ENCODE measurements around the gene MRPS23. TPM values are rescaled to one million over a fixed set of nuclear protein-coding genes. Genes with fewer than 3 reads are reported as not detected.

Gene MRPS23
- total and polyA plus RNA-seq, 2 of the 8 experiments (the other 6 are each of a cell fraction or from before 2014, with no cell fraction given), result 38.6 to 60.4 TPM

DNA sequence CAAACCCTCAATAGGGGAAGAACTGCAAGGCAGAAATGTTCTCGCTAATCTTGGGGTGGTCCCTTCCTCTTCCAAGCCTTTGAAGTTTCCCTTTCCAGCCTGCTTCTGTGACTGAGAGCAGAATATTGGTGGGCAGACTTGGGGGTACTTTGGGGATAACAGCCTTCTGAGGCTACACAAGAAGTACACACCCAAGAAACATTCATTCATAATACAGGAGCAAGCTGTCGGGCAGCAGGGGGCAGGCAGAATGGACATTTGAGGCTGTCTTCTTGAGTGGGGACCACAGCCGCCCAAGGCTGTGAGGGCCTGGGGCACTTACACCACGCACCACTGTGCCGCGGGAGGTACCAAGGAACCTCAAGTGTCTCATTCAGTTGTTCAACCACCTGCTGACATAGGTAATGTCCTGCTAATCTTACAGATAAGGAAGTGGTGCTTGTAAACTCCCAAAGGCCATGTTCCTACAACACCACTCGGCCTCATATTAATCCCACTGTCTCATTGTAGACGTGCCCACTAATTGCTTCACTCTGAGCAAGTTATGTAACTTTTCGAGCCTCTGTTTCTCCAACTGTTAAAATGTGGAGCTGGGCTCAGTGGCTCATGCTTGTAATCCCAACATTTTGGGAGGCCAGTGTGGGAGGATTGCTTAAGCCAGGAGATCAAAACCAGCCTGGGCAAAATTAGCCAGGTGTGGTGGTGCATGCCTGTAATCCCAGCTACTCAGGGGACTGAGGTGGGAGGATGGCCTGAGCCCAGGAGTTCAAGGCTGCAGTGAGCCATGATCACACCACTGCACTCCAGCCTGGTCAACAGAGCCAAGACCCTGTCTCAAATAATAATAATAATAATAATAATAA is 2.5 kb upstream of the MRPS23 start:
- Histone ChIP-seq H3K36me3 (ENCODE audit: control insufficient read depth in 2 of 4, insufficient read depth in 4 of 4, low read length in 3 of 4) (peaks cover 0 to 5% (median 0%) of the 10 kb centered on the region in 4 experiments; a peak in 2 of 8 replicates), H2BK120ac (replicated peaks; ENCODE audit: low read depth, low read length) (no peak overlapping the region), H3K4me3 (ENCODE audit: extremely low read depth in 1 of 4, insufficient read depth in 2 of 4, low read depth in 3 of 4, low read length in 4 of 4) (no peak overlapping the region), H4K20me1 (replicated peaks in 1 of 2; ENCODE audit: control insufficient read depth in 1 of 2, insufficient read depth in 2 of 2, low read length in 2 of 2) (no peaks in the 10 kb centered on the region), H3K27ac (ENCODE audit: low read depth, low read length) (no peak overlapping the region), H3K79me1 (ENCODE audit: low read depth, low read length) (peaks cover 3% of the 10 kb centered on the region), H2AFZ (ENCODE audit: low read length) (no peak overlapping the region), H3K79me2 (ENCODE audit: control insufficient read depth in 1 of 2, insufficient read depth in 2 of 2, low read length in 2 of 2) (peaks cover 0 to 13% of the 10 kb centered on the region in 2 experiments; a peak in 2 of 4 replicates), H3K4ac (replicated peaks; ENCODE audit: insufficient read length, low read depth, low read length) (no peak overlapping the region), H3K14ac (ENCODE audit: insufficient read length) (no peak overlapping the region), H3K4me1 (replicated peaks in 1 of 4; ENCODE audit: control insufficient read depth in 3 of 4, insufficient read depth in 4 of 4, low read length in 3 of 4) (peaks cover 0 to 7% (median 3%) of the 10 kb centered on the region in 4 experiments; a peak in 3 of 7 replicates), H3K56ac (replicated peaks; ENCODE audit: insufficient read length, low read depth, low read length) (no peak overlapping the region), H3K9me3 (ENCODE audit: insufficient read depth in 2 of 2, low read depth in 1 of 2, low read length in 1 of 2) (no peaks in the 10 kb centered on the region), H3K4me2 (ENCODE audit: insufficient read depth in 1 of 2, low read depth in 2 of 2, low read length in 2 of 2) (no peak overlapping the region; a peak in 1 of 4 replicates), H2AK5ac (ENCODE audit: low read depth, low read length) (no peak overlapping the region), H4K5ac (ENCODE audit: insufficient read length, low read depth, low read length) (no peak overlapping the region), H4K91ac (replicated peaks; ENCODE audit: insufficient read length, low read length) (no peak overlapping the region), H2BK12ac (ENCODE audit: low read depth, low read length) (no peak overlapping the region), H4K8ac (ENCODE audit: extremely low read depth, insufficient read depth, low read length) (no peak overlapping the region), H2BK15ac (ENCODE audit: low read length) (no peak overlapping the region), H3K23ac (ENCODE audit: insufficient read length) (no peak overlapping the region), H3K18ac (ENCODE audit: extremely low read depth, low read length) (no peak overlapping the region), H3K23me2 (ENCODE audit: low read depth, low read length) (peaks cover 9% of the 10 kb centered on the region), H2BK5ac (ENCODE audit: low read depth, low read length) (no peak overlapping the region), H2BK20ac (ENCODE audit: low read length) (no peak overlapping the region), H3K27me3 (replicated peaks in 1 of 4; ENCODE audit: control insufficient read depth in 3 of 4, extremely low read depth in 1 of 4, insufficient read depth in 3 of 4, low read length in 3 of 4) (no peaks in the 10 kb centered on the region), H3K9ac (replicated peaks in 1 of 4; ENCODE audit: extremely low read depth in 1 of 4, low read depth in 3 of 4, low read length in 3 of 4) (no peak overlapping the region)
- DNase-seq (ENCODE audit: low read depth in 1 of 2, low spot score in 2 of 2) (peak in 1 of 2 experiments; percentile 41), FAIRE-seq (no peak)
- 81% methylated on average over 9 of the region's 9 CpGs; no CpG with 5 or more reads in 1 of the 2 experiments for WGBS, 2 experiments (ENCODE audit: extremely low coverage in 1 of 2, insufficient coverage in 1 of 2, insufficient read length in 1 of 2, insufficient replicate concordance in 2 of 2, low coverage in 1 of 2, low lambda C conversion rate in 2 of 2, missing lambda C conversion rate in 1 of 2)
- CTCF ChIA-PET (ENCODE audit: partially characterized antibody), result interaction anchor here (0.6 to 19.8 kb wide), 17 partner anchors 8 to 1363 kb away, joined by 3 to 384 read pairs (median 9); partner anchors contain the start of gene CUEDC1
- POLR2A ChIA-PET (ENCODE audit: partially characterized antibody), result interaction anchor here (32.5 kb wide), 1 partner anchor 146 kb away, joined by 672 read pairs; the partner anchor contains the start of genes SRSF1 and VEZF1
- TF ChIP-seq EP300 (IDR thresholded peaks at IDR 0.05; ENCODE audit: borderline replicate concordance in 1 of 2, low read depth in 2 of 2, low read length in 2 of 2) (no peak), MAFK (IDR thresholded peaks at IDR 0.05; ENCODE audit: low read depth, low read length) (no peak), TAF1 (IDR thresholded peaks at IDR 0.05; ENCODE audit: low read depth, low read length) (no peak), MAX (IDR thresholded peaks at IDR 0.05) (no peak), GABPA (IDR thresholded peaks at IDR 0.05; ENCODE audit: borderline replicate concordance, insufficient read depth, low read length) (no peak), YY1 (IDR thresholded peaks at IDR 0.05; ENCODE audit: low read depth, low read length) (no peak), EZH2 (IDR thresholded peaks at IDR 0.05; ENCODE audit: low read depth, low read length, severe bottlenecking) (no peak), RNF2 (IDR thresholded peaks at IDR 0.05; ENCODE audit: borderline replicate concordance, low read depth, low read length, missing control alignments, poor library complexity, severe bottlenecking) (no peak), HDAC2 (IDR thresholded peaks at IDR 0.05; ENCODE audit: borderline replicate concordance in 1 of 2, low read depth in 2 of 2, low read length in 2 of 2) (no peak)
